Embryonic facial prominence (tissue), 1 donor: ENCODE results near the gene TSPAN14.
A peak's percentile ranks its signal among the peaks of the same experiment; 100 is the strongest.
"Not testable (repeated sequence)": the region's sequence is repeated elsewhere in the genome, so short reads cannot be mapped to it uniquely, and the experiment has no call there.

Experiments
- DNase-seq: peaks from one replicate; pipeline ENCODE4 v3.0.0-alpha.2; 2016; ENCODE audit errors: extremely low spot score

The TSPAN14 gene

GRCh38 chr10:80540981-80541750 is 87.1 kb downstream of the TSPAN14 start:
- no peak for DNase-seq

- DNase-seq: no peak
These were observed 87.9 kb downstream of the TSPAN14 start for GRCh38 chr10:80542053-80542452.

- DNase-seq: no peak
These were observed 88.7 kb downstream of the TSPAN14 start for GRCh38 chr10:80542652-80543318.

- not testable (repeated sequence) for DNase-seq
These were observed 89.2 kb downstream of the TSPAN14 start for GRCh38 chr10:80543319-80543672.

GRCh38 chr10:80544316-80544953 is 90.3 kb downstream of the TSPAN14 start:
- DNase-seq: no peak

- no peak for DNase-seq
These were observed 91.3 kb downstream of the TSPAN14 start for GRCh38 chr10:80545258-80545881.

GRCh38 chr10:80552151-80552646 is 98.1 kb downstream of the TSPAN14 start:
- DNase-seq: no peak

- DNase-seq: no peak
These were observed 99.3 kb downstream of the TSPAN14 start for GRCh38 chr10:80553436-80553835.

GRCh38 chr10:80554050-80554449 is 99.9 kb downstream of the TSPAN14 start:
- DNase-seq: no peak

- no peak for DNase-seq
These were observed 101.3 kb downstream of the TSPAN14 start for GRCh38 chr10:80555415-80555814.

- DNase-seq: peak; percentile 14
These were observed 107.8 kb downstream of the TSPAN14 start for GRCh38 chr10:80561950-80562349.

GRCh38 chr10:80567292-80567691 is 113.2 kb downstream of the TSPAN14 start:
- DNase-seq: no peak

- DNase-seq: no peak
These were observed 115.2 kb downstream of the TSPAN14 start for GRCh38 chr10:80569131-80569895.

GRCh38 chr10:80571352-80571751 is 117.2 kb downstream of the TSPAN14 start:
- DNase-seq: no peak

- no peak for DNase-seq
These were observed 125.2 kb downstream of the TSPAN14 start for GRCh38 chr10:80579181-80579763.

GRCh38 chr10:80579849-80580637 is 125.9 kb downstream of the TSPAN14 start:
- no peak for DNase-seq

GRCh38 chr10:80580638-80581468 is 126.7 kb downstream of the TSPAN14 start:
- DNase-seq: no peak

- no peak for DNase-seq
These were observed 127.3 kb downstream of the TSPAN14 start for GRCh38 chr10:80581469-80581835.

- no peak for DNase-seq
These were observed 128.3 kb downstream of the TSPAN14 start for GRCh38 chr10:80582286-80582960.
